GM21423 (cell line): ENCODE data around the gene SLC16A10.
"Not testable (repeated sequence)": the region's sequence is repeated elsewhere in the genome, so short reads cannot be mapped to it uniquely, and the experiment has no call there.

ENCODE experiments used
- ATAC-seq: cut with Tn5 transposase; IDR thresholded peaks from one replicate; pipeline ENCODE4 v1.9.1; 2021; ENCODE audit warnings: mild to moderate bottlenecking, moderate library complexity; ENCODE audit not compliant: unreplicated experiment

The SLC16A10 gene

DNA sequence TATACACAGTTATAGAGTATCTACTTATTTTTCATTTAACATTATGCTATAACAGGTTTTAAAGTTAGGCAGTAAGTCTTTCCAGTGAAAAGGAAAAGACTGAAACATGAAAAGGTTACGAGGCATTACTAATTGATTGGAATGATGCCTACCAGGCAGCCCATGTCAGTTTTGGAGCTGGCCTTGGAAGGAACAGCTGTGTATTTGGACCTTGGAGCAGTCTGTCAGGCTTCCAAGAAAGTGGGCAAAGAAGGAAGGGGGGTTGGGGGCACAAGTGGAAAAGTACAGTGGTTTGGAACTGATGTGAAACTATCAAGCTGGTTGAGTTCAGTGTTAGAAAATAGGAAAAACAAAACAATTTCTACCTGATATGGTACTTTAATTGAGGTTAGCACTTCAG lies 41.7 kb downstream of the SLC16A10 start:
- ATAC-seq = no peak

- not testable (repeated sequence) for ATAC-seq
Observed at GRCh38 chr6:111131018-111131417, 43.7 kb downstream of the SLC16A10 start.

DNA sequence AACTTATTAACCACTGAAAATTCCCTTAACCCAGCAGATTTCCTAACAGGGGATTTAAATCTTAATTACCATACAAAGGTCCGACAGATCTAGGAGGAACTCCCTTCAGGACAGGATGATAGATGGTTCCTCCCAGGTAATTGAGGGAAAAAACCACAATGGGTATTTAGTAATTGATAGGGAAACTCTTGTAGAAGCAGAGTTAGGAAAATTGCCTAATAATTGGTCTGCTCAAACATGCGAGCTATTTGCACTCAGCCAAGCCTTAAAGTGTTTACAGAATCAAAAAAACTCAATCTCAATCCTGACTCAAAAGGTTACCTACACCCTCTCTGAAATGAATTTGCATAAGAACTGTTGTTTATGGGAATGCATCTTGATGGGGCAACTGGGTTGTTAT lies 45.4 kb downstream of the SLC16A10 start:
- ATAC-seq = not testable (repeated sequence)

- ATAC-seq = not testable (repeated sequence)
Observed at GRCh38 chr6:111134236-111134869, 47.0 kb downstream of the SLC16A10 start.

- not testable (repeated sequence) for ATAC-seq
Observed at GRCh38 chr6:111137489-111138093, 50.3 kb downstream of the SLC16A10 start.

GRCh38 chr6:111147440-111147839 lies 60.1 kb downstream of the SLC16A10 start:
- ATAC-seq = no peak

DNA sequence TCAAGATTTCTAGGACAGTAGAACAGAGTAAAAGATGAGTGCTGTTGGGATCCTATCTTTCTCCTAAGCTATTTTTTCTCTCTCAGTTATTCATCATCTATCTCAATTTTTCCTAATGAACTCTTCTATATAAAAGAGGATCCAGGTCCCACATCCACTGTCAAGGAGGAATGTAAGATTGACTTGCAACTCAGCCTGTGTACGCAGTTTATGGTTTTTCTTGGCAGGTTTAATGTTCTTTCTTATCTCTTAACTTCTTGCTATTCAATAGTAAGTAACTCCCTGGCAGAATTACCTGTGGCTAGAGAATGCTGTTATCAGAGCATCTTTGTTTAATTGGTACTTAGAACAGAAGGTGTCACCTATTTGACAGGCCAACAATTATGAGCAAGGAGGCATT lies 60.8 kb downstream of the SLC16A10 start:
- ATAC-seq = no peak

DNA sequence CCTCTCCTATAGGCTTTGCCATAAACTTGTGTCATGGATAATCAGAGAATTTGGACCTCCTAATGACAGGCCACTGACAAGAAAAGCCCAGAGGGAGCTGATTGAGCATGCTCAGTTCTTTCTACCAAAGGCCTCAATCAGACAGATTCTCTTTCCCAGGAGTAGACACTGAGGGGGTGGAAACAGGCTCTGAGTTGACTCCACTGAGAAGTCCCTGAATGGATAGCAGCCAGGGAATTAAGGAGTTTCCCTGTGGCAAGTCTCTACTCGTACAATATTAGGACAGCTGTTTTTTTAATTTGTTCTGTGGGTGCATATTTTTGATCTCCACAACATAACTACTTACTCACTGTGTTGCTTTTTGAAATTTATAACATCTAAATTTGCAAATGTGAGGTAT lies 63.3 kb downstream of the SLC16A10 start:
- no peak for ATAC-seq

DNA sequence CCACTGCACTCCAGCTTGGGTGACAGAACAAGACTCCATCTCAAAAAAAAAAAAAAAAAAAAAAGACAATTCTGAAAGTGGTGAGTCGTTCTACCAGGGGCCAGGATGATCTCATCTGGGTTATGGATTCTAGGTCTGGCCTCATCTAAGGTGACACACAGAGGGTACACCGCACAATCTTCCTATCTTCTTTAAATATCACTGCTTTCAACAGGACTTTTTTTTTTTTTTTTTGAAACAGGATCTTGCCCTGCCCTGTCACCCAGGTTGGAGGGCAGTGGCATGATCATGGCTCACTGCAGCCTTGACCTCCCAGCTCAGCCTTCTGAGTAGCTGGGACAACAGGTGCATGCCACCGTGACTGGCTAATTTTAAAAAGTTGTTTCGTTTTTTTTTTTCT lies 67.7 kb downstream of the SLC16A10 start:
- no peak for ATAC-seq

DNA sequence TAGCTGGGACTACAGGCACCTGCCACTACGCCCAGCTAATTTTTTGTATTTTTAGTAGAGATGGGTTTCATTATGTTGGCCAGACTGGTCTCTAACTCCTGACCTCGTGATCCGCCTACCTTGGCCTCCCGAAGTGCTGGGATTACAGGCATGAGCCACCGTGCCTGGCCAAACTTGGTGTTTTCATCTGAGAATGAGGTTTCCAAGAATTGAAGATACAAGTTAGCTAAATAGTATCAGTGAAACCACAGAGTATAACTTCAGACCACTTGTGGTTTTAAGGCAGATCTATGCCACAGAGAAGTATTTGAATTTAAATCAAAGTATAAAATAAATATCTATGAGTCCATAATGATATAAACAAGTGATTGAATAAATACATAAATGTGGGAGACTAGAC lies 70.1 kb downstream of the SLC16A10 start:
- ATAC-seq = no peak

- ATAC-seq = no peak
Observed at GRCh38 chr6:111159633-111160032, 72.3 kb downstream of the SLC16A10 start.

DNA sequence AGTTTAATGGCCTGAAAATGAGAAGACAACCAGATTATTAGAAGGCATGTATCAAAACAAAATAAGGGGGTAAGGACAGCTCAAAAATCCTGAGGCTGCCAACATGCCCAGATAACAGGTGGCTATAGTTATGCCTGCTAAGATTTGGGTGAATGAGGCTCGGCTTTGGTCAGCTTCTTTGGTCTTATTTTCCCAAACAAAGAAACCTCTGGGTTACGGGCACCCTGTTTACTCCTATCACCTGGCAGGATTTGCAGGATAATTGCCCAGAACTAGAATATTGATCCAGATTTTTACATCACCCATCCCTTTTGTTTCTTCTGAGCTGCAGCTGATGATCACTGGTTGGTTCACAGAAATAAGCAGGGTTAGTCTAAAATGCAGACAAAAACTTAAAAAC lies 74.3 kb downstream of the SLC16A10 start:
- ATAC-seq = no peak

- ATAC-seq = no peak
Observed at GRCh38 chr6:111162504-111162903, 75.2 kb downstream of the SLC16A10 start.

- ATAC-seq = peak; percentile 55
Observed at GRCh38 chr6:111171577-111172400, 84.5 kb downstream of the SLC16A10 start.

DNA sequence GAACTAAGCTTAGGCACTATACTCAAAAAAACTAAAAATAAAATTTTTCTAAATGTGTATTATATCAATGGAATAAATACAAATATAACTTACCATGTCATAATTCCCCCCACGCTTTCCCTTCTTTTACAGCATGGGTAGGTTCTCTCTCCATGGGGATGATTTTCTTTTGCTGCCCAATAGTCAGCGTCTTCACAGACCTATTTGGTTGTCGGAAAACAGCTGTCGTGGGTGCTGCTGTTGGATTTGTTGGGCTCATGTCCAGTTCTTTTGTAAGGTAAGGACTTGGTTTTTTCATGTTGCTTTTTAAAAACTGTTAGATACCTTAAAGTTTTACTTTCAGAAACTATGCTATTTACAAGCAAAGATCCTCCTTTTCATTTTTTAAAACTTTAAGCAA lies 85.3 kb downstream of the SLC16A10 start:
- no peak for ATAC-seq

DNA sequence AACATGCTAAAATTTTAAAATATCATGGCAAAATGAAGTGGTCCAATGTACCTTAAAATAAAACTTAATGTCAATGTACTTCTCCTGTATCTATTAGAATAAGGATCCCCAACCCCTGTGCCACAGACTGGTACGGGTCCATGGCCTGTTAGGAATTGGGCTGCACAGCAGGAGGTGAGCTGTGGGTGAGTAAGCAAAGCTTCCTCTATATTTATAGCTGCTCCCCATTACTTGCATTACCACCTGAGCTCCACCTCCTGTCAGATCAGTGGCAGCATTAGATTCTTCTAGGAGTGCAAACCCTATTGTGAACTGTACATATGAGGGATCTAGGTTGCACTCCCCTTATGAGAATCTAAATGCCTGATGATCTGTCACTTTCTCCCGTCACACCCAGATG lies 86.0 kb downstream of the SLC16A10 start:
- no peak for ATAC-seq

DNA sequence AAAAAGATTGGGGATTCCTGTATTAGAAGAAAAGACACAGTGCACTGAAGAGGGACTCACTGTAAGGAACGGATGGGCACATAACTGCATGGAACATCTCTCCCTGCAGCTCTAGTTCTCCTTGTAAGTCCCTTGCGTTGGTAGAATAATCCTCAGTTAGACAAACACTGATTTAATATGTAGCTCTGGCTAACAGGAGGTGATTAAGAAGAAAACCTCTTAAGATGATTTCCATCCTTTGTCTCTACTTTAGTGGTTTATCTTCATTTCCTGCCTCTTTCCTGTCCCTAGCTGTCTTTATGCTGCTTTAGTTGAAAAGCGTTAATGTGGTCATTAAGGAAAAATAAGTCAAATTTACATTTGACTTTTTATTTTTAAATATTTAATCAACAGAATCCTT lies 86.6 kb downstream of the SLC16A10 start:
- ATAC-seq = no peak

DNA sequence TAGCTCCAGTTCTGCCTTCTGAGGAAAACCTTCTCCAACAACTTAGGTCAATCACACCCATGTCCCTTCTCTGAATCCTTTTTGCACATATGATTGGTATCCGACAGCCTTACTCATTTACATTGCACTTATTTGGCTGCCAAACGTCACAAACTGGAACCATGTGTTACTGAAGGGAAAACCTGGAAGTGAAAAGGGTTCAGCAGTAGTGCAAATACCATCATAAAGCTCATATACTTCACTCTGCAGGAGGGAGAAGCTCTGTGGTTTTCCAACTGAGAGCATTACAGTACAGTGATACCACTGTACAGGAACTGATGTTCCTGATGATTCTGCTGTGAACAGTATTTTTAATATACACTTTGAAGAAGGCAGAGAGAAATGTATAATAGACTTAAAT lies 87.8 kb downstream of the SLC16A10 start:
- no peak for ATAC-seq

- ATAC-seq = no peak
Observed at GRCh38 chr6:111176038-111176759, 88.9 kb downstream of the SLC16A10 start.

DNA sequence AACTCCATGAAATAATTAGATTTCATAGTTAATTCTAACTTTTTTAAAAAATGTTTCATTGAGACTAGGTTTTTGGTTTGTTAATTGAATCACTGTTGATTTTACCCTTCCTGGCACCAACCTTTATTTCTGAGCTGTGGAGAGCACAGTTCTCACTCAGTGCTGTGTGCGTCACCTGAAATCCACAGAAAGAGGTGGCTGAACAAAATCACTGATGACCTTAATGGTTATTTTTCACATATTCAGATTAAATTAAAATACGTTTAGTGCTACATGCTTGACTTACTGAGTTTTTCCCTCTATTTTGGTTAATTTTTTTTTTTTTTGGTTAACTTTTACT lies 89.4 kb downstream of the SLC16A10 start:
- no peak for ATAC-seq

DNA sequence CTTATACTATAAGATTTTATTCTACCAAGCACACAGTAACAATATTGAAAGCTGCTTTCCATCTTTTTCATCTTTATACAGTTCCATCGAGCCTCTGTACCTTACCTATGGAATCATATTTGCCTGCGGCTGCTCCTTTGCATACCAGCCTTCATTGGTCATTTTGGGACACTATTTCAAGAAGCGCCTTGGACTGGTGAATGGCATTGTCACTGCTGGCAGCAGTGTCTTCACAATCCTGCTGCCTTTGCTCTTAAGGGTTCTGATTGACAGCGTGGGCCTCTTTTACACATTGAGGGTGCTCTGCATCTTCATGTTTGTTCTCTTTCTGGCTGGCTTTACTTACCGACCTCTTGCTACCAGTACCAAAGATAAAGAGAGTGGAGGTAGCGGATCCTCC lies 89.8 kb downstream of the SLC16A10 start:
- no peak for ATAC-seq
